CD4-positive, CD25-positive, alpha-beta regulatory T cell (primary cell): Measurements from ENCODE around the gene SPDEF. TPM values are rescaled to one million over a fixed set of nuclear protein-coding genes. Genes with fewer than 3 reads are reported as not detected.

ENCODE experiments used
- ATAC-seq, 2 donors: fragments of 150-1000 bp; cut with Tn5 transposase; one replicate each; pipeline ENCODE4 v1.10.0; 2021; ENCODE audit warnings: low read depth in 2 of 2, moderate number of reproducible peaks in 2 of 2, moderate library complexity in 1 of 2
- DNase-seq, 3 donors: peaks; one replicate each; pipeline versions ENCODE4 v3.0.0 to v3.0.0-alpha.2; 2012 to 2022; ENCODE audit warnings: mixed read lengths in 1 of 3
- H3K27ac ChIP-seq: one replicate; pipeline ENCODE4 v1.7.0; 2013; ENCODE audit warnings: mild to moderate bottlenecking, low read length; ENCODE audit not compliant: insufficient read depth, poor library complexity, severe bottlenecking
- H3K27me3 ChIP-seq: one replicate; pipeline ENCODE4 v1.7.0; 2013; ENCODE audit warnings: low read length; ENCODE audit not compliant: control insufficient read depth, insufficient read depth
- H3K36me3 ChIP-seq: one replicate; pipeline ENCODE4 v1.7.0; 2013; ENCODE audit warnings: mild to moderate bottlenecking, low read length, moderate library complexity; ENCODE audit not compliant: control insufficient read depth, insufficient read depth
- H3K4me1 ChIP-seq: 2 replicates; pipeline ENCODE4 v1.7.0; 2013; ENCODE audit warnings: mild to moderate bottlenecking, low read length; ENCODE audit not compliant: insufficient read depth, control insufficient read depth, poor library complexity, severe bottlenecking
- H3K4me3 ChIP-seq: one replicate; pipeline ENCODE4 v1.7.0; 2013; ENCODE audit warnings: low read depth, mild to moderate bottlenecking, low read length, moderate library complexity
- H3K9me3 ChIP-seq, 2 experiments: 1 replicate in 1 of 2; 2 replicates in 1 of 2; pipeline ENCODE4 v1.7.0; 2013; ENCODE audit warnings: low read length in 2 of 2, mild to moderate bottlenecking in 1 of 2, moderate library complexity in 1 of 2; ENCODE audit not compliant: control insufficient read depth in 2 of 2
- H3K27ac Mint-ChIP-seq, 3 donors: one replicate each; pipeline ENCODE4 v1.8.0; 2020 to 2022; ENCODE audit warnings: mild to moderate bottlenecking in 3 of 3, mixed read lengths in 3 of 3, moderate library complexity in 2 of 3
- H3K27me3 Mint-ChIP-seq: one replicate; pipeline ENCODE4 v1.8.0; 2022; ENCODE audit warnings: mild to moderate bottlenecking, mixed read lengths
- H3K36me3 Mint-ChIP-seq: one replicate; pipeline ENCODE4 v1.8.0; 2020; ENCODE audit warnings: mixed read lengths
- H3K4me1 Mint-ChIP-seq, 4 donors: one replicate each; pipeline ENCODE4 v1.8.0; 2020 to 2022; ENCODE audit warnings: mixed read lengths in 4 of 4, mild to moderate bottlenecking in 1 of 4
- H3K4me3 Mint-ChIP-seq, 4 donors: one replicate each; pipeline ENCODE4 v1.8.0; 2020 to 2022; ENCODE audit warnings: mild to moderate bottlenecking in 4 of 4, mixed read lengths in 4 of 4, moderate library complexity in 3 of 4
- H3K9me3 Mint-ChIP-seq, 7 donors: one replicate each; pipeline ENCODE4 v1.8.0; 2020 to 2022; ENCODE audit warnings: mixed read lengths in 7 of 7, mild to moderate bottlenecking in 3 of 7, moderate library complexity in 2 of 7
- polyA plus RNA-seq, 4 donors: library from polyadenylated mRNA; unstranded; fragments of 300-500 nt; fragmentation: Illumina TruSeq; gene quantifications; one replicate each; pipeline ENCODE4 v1.2.3, GENCODE V29; 2021
- total RNA-seq: library from RNA; stranded (reverse); gene quantifications from one replicate; pipeline ENCODE4 v1.2.3, GENCODE V29; 2022

Gene SPDEF
- total and polyA plus RNA-seq, 5 donors from 2014 or later, result 0.35 TPM; not detected in 4

DNA sequence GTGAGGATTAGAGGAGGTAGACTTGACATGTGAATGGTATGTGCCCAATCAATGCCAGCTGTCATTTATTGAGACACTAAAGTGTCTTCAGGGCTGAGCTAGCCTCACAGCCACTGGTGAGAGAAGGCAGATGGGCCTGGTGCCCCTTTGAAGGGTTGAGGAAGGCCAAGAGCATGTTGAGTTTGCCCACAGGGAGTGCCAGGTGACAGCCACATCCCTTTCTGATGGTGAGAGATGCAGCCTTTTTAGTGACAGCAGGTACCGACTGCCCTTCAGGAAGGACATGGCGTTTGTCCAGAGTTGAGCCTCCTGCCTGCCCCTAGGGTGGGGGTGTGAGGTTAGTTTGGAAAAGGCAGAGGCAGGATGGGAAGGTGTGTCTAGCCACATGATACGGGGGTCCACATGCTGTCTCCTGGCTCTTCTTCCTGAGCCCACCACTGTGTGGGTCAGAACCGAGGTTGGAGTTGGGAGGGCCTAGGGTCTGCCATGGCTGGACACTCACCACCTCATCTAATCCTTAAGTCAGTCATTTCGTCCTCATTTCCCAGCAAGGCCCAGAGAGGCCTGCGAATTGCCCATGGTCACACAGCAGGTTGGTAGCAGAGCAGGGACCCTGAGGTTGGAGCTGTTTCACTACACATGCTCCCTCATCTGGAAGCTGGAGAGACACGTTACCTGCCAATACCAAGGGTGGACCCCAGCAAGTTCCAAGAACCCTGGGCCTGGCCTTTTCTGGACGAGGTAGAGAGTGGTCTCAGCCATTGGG, 32.5 kb downstream of the SPDEF start:
- H3K36me3 Mint-ChIP-seq, result no peaks in the 10 kb centered on the region
- H3K9me3 Mint-ChIP-seq, result no peaks in the 10 kb centered on the region
- peaks cover 0 to 8% (median 1%) of the 10 kb centered on the region in 4 donors for H3K4me1 Mint-ChIP-seq
- Histone ChIP-seq H3K4me1 (peaks cover 5% of the 10 kb centered on the region), H3K27me3 (no peaks in the 10 kb centered on the region), H3K9me3 (no peaks in the 10 kb centered on the region), H3K27ac (no peak overlapping the region), H3K4me3 (no peak overlapping the region), H3K36me3 (no peaks in the 10 kb centered on the region)
- no peak overlapping the region for H3K4me3 Mint-ChIP-seq
- DNase-seq (no peak), ATAC-seq (no peak)
- H3K27me3 Mint-ChIP-seq, result peaks cover 8% of the 10 kb centered on the region
- peak overlapping the region in 2 of 3 donors; percentile 39 for H3K27ac Mint-ChIP-seq

DNA sequence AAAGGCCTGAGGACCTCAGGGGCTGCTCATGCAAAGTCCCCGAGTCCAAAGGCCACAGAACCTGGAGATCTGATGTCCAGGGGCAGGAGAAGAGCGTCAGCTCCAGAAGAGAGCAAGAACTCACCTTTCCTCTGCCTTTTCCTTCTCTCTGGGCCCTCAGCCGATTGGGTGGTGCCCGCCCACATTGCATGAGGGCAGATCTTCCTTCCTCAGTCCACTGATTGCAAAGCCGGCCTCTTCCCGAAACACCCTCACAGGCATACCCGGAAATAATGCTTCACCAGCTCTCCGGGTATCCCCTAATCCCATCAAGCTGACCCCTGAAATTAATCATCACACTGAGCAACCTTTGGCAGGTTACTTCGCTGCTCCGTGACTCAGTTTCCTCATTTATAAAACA, 33.4 kb downstream of the SPDEF start:
- H3K27me3 ChIP-seq, result no peaks in the 10 kb centered on the region

DNA sequence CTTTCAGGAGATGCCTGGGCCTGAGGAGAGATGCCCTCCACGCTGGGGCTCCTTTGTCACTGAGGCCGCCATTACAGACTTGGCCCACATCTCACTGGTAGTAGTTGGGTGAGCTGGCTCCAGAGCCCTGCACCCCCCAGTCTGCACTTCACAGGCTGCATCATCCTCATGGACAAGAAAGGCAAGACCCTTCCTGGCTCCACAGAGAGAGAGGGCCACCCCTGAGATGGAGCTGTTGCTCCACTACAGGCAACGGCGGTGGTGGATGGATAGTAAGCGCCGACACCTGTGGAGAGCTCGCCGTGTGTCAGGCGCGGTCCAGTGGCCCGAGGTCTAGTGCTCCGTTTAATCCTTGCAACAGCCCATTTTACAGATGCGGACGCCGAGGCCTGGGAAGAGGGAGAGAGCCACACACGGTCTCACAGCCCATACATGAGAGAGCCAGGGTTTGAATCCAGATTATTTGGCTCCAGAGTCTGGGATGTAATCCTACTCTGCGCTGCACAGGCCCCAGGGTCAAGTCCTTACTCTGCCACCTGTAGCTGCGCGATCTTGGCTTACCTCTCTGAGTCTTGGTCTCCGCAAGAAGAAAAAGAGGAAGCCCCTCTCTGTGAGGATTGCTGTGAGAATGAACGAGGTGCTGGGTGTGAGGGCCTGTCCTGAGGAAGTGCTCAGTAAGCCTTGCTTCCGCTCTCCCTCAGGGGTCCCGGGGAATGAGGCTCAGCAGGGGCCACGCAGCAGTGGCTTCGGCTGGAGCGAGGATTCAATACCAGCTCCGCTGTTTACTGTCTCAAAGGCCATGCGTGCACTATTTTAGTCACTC, 34.5 kb downstream of the SPDEF start:
- no peak overlapping the region for H3K27ac Mint-ChIP-seq
- peaks cover 8% of the 10 kb centered on the region for H3K27me3 Mint-ChIP-seq
- no peak for DNase-seq

More for the DNA sequence above, 33.4 kb downstream of the SPDEF start:
- Histone ChIP-seq H3K27ac (no peak overlapping the region), H3K4me1 (peaks cover 5% of the 10 kb centered on the region), H3K36me3 (no peaks in the 10 kb centered on the region), H3K4me3 (no peak overlapping the region), H3K9me3 (no peaks in the 10 kb centered on the region)
- no peak overlapping the region for H3K4me3 Mint-ChIP-seq
- H3K27me3 Mint-ChIP-seq, result peaks cover 8% of the 10 kb centered on the region
- H3K36me3 Mint-ChIP-seq, result no peaks in the 10 kb centered on the region
- no peaks in the 10 kb centered on the region for H3K9me3 Mint-ChIP-seq
- DNase-seq (no peak), ATAC-seq (no peak)
- H3K27ac Mint-ChIP-seq, result peak overlapping the region in 1 of 3 donors; percentile 39
- H3K4me1 Mint-ChIP-seq, result peaks cover 0 to 7% (median 1%) of the 10 kb centered on the region in 4 donors

DNA sequence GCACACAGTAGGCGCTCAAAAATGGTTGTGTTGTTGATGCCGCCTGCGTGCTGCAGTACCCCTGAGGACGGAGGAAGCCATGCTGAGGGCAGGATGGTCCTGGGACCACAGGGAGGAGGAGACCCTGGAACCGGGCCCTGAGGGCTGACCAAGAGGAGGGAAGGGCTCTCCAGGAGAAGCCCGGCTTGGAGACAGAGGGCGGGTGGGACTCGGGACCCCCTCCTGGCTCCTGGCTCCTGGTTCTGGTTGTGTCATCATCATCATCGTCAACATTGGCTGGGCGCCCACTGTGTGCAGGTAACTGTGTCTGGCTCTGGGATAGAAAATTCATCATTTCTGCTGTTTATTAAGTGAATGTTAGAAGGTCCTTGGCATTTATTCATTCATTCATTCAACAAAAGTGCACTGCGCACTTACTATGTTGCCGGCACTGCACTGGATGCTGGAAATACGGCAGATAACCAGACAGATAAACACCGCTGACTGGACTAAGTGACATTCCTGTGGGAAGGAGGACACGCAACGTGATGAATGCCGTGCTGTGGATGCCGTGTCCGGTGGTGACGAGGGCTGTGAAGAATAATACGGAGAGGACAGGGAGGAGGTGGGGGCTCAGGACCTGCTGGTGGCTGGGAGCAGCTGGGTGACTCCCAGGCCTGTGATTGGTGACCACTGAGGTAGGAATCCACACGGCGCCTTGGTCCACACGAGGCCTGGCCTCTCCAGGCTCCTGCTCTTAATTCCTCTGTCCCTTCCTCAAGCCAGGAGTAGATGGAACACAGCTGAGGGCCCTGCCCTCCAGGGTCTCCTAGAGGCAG, 35.3 kb downstream of the SPDEF start:
- Histone ChIP-seq H3K27ac (no peak overlapping the region), H3K9me3 (no peaks in the 10 kb centered on the region), H3K4me1 (no peaks in the 10 kb centered on the region), H3K36me3 (no peaks in the 10 kb centered on the region), H3K27me3 (no peaks in the 10 kb centered on the region), H3K4me3 (no peak overlapping the region)
- no peaks in the 10 kb centered on the region for H3K4me1 Mint-ChIP-seq
- H3K36me3 Mint-ChIP-seq, result no peaks in the 10 kb centered on the region
- peaks cover 8% of the 10 kb centered on the region for H3K27me3 Mint-ChIP-seq
- H3K9me3 Mint-ChIP-seq, result no peaks in the 10 kb centered on the region
- H3K4me3 Mint-ChIP-seq, result no peak overlapping the region
- ATAC-seq (no peak), DNase-seq (no peak)
- no peak overlapping the region for H3K27ac Mint-ChIP-seq

More for the DNA sequence above, 34.5 kb downstream of the SPDEF start:
- H3K9me3 Mint-ChIP-seq, result no peaks in the 10 kb centered on the region
- no peaks in the 10 kb centered on the region for H3K4me1 Mint-ChIP-seq
- H3K4me3 Mint-ChIP-seq, result no peak overlapping the region
- Histone ChIP-seq H3K36me3 (no peaks in the 10 kb centered on the region), H3K9me3 (no peaks in the 10 kb centered on the region), H3K4me1 (no peaks in the 10 kb centered on the region), H3K27ac (no peak overlapping the region), H3K27me3 (no peaks in the 10 kb centered on the region), H3K4me3 (no peak overlapping the region)
- no peaks in the 10 kb centered on the region for H3K36me3 Mint-ChIP-seq
- no peak for ATAC-seq

DNA sequence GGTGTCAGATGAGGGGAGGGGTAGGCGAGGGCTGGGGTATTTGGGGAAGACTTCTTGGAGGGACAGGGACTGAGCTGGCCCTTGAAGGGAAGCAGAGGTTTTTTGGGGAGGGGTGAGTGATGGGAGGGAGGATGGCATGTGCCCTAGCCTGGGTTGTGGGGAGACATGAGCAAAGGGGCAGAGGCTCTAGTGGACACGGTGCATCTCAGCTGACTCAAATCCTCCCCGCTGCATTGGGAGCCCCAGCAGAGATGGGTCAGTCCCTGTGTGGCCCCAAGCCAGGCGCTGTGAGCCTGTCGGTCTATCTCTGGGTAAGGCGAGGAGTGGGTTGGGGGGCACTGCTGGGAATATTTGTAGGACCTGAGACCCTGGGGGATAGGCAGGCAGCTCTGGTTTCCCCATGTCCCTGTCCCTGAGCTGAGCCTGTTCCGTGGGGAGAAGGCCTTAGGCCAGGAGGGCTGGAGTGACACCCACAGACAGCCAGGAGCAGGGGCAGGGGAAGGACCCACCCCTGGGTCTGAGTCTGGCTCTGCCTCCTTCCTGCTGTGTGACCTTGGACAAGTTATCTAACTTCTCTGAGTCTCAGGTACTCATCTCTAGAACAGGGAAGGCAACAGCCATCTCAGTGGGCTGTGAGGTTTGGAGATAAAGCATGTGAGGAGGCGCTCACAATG, 36.0 kb downstream of the SPDEF start:
- Mint-ChIP-seq H3K36me3 (no peaks in the 10 kb centered on the region), H3K27ac (no peak overlapping the region), H3K9me3 (no peaks in the 10 kb centered on the region), H3K4me1 (no peaks in the 10 kb centered on the region), H3K27me3 (peaks cover 8% of the 10 kb centered on the region), H3K4me3 (no peak overlapping the region)
- no peak for DNase-seq
- H3K4me3 ChIP-seq, result no peak overlapping the region
- ATAC-seq, result no peak
- H3K9me3 ChIP-seq, result no peaks in the 10 kb centered on the region
- H3K27ac ChIP-seq, result no peak overlapping the region
- no peaks in the 10 kb centered on the region for H3K36me3 ChIP-seq
- H3K27me3 ChIP-seq, result no peaks in the 10 kb centered on the region
- no peaks in the 10 kb centered on the region for H3K4me1 ChIP-seq

DNA sequence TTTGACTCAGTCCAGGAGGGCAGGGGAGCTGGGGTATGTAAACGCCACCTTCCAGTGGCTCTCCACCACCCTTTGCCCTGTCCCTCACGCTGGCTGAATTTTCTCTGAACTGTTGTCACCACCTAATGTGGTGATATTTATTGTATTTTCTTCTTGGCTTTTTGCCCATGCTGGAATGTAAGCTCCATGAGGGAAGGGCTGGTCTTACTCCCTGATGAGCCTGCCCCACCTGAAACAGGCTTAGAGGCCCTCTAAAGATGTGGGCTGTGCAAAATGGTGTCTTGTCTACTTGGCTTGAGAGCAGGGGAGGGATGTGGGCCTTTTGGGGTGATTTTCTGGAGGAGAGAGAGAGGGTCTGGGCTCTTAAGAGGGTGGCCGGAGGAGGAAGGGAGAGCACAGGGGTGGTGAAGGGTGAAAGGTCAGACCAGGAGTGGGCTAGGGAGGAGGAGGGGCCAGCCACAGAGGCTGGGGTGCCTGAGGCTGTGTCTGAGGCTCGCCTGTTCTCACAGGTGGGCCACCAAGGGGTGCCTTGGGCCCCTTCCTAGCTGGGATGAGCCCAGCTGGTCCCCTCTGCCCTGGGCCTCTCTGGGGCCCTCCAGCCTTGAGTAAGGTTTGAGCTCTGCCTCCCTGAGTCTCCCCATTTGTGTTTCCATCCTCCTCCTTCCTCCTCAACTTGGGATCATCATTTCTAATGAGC, 37.3 kb downstream of the SPDEF start:
- DNase-seq (no peak), ATAC-seq (no peak)
- Mint-ChIP-seq H3K4me1 (no peaks in the 10 kb centered on the region), H3K27me3 (peaks cover 8% of the 10 kb centered on the region), H3K27ac (no peak overlapping the region), H3K4me3 (no peak overlapping the region), H3K36me3 (no peaks in the 10 kb centered on the region), H3K9me3 (no peaks in the 10 kb centered on the region)
- H3K27ac ChIP-seq, result no peak overlapping the region
- H3K36me3 ChIP-seq, result no peaks in the 10 kb centered on the region
- no peak overlapping the region for H3K4me3 ChIP-seq
- H3K4me1 ChIP-seq, result no peaks in the 10 kb centered on the region
- no peaks in the 10 kb centered on the region for H3K27me3 ChIP-seq
- H3K9me3 ChIP-seq, result no peaks in the 10 kb centered on the region

DNA sequence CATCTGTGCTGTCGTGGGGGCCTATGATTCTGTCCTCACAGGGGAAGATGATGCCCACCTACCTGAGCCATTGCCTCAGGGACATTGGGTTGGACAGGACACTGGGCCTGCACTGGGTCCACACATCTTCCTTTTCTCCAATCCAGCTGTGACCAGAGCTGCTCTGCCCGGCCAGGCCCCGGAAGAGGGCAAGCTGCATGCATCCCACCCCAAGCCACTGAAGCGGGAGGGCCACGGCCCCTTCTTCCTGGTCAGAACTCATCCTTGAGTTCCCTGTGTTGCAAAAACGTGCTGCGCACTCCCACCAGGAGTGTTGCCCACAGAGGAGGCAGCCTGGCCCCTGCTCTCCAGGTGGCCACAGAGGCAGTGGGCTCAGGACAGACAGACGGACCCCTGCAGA, 38.2 kb downstream of the SPDEF start:
- H3K4me3 Mint-ChIP-seq, result no peak overlapping the region
- H3K36me3 Mint-ChIP-seq, result no peaks in the 10 kb centered on the region
- H3K9me3 Mint-ChIP-seq, result no peaks in the 10 kb centered on the region
- ATAC-seq (no peak), DNase-seq (no peak)
- H3K27ac Mint-ChIP-seq, result no peak overlapping the region
- H3K27me3 ChIP-seq, result no peaks in the 10 kb centered on the region
- H3K4me1 Mint-ChIP-seq, result no peaks in the 10 kb centered on the region
- H3K9me3 ChIP-seq, result no peaks in the 10 kb centered on the region
- H3K27ac ChIP-seq, result no peak overlapping the region
- no peak overlapping the region for H3K4me3 ChIP-seq
- no peaks in the 10 kb centered on the region for H3K36me3 ChIP-seq
- H3K27me3 Mint-ChIP-seq, result peaks cover 8% of the 10 kb centered on the region
- no peaks in the 10 kb centered on the region for H3K4me1 ChIP-seq
